ENCODE data around the gene CC2D2A.

Gene CC2D2A

GRCh38 chr4:15469402-15470127 is at the start of gene CC2D2A:
Gene CC2D2A (plus strand): TSS chr4:15469882. CDS start chr4:15475933, 6,051 bp downstream.
- Mint-ChIP-seq H3K4me3 (peak within 1 kb of the TSS; percentile 42), H3K9me3 (ENCODE audit: low read depth) (no peaks in the 10 kb centered on the region), H3K4me1 (ENCODE audit: low read depth) (peaks cover 16% of the 10 kb centered on the region), H3K27ac (no peak within 1 kb of the TSS), H3K27me3 (peaks cover 3% of the 10 kb centered on the region), H3K36me3 (peaks cover 2% of the 10 kb centered on the region)

- Mint-ChIP-seq H3K4me3 (no peak overlapping the region), H3K27ac (no peak overlapping the region), H3K36me3 (peaks cover 3% of the 10 kb centered on the region), H3K4me1 (ENCODE audit: low read depth) (no peaks in the 10 kb centered on the region), H3K27me3 (no peaks in the 10 kb centered on the region), H3K9me3 (ENCODE audit: low read depth) (peaks cover 4% of the 10 kb centered on the region)
These were observed 49.0 kb upstream of the CC2D2A start for GRCh38 chr4:15420642-15421041.

DNA sequence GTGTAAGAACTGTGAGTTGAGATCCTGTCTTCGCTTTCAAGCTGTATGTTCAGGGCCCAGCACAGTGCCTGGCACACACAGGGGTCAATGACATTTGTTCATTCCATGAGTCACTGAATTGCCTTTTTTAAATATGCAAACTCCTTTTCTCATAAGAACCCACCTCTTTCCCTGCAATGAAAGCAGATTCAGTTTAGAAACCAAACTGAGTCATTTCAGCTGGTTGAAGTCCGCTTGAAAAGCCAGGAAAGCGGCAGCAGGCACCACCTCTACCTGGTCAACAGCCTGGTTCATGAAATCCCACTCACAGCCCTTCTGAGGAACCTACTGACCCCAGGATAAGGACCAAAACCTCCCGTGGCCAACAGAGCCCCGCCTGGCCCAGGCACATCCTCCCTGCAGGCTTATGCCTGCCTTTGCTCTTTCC is 46.4 kb upstream of the CC2D2A start:
- no peaks in the 10 kb centered on the region for H3K4me1 Mint-ChIP-seq (ENCODE audit: low read depth)
- H3K27ac Mint-ChIP-seq = no peak overlapping the region
- no peaks in the 10 kb centered on the region for H3K27me3 Mint-ChIP-seq
- H3K4me3 Mint-ChIP-seq = no peak overlapping the region
- no peaks in the 10 kb centered on the region for H3K36me3 Mint-ChIP-seq
- no peaks in the 10 kb centered on the region for H3K9me3 Mint-ChIP-seq (ENCODE audit: low read depth)

DNA sequence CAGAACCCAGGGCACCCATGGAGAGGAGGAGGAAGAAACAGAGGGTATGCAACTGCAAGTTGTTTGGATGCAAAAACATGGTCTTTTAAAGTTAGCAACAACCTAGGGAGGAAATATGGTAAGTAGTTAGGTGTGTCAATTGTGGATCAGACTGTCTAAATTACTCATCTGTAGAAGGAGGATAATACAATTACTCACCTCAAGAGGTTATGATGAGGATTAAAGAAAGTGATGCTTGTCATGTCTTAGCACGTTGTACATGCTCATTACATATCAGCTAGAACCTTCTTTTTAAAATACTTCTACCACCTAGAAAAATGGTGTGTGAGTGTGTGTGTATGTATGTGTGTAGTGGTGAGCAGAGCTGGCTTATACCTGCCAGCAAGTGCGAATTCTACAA is 44.2 kb upstream of the CC2D2A start:
- Mint-ChIP-seq H3K4me1 (ENCODE audit: low read depth) (no peaks in the 10 kb centered on the region), H3K36me3 (peaks cover 2% of the 10 kb centered on the region), H3K4me3 (no peak overlapping the region), H3K9me3 (ENCODE audit: low read depth) (no peaks in the 10 kb centered on the region), H3K27me3 (no peaks in the 10 kb centered on the region), H3K27ac (no peak overlapping the region)

- H3K27me3 Mint-ChIP-seq = no peaks in the 10 kb centered on the region
- no peak overlapping the region for H3K4me3 Mint-ChIP-seq
- peaks cover 5% of the 10 kb centered on the region for H3K36me3 Mint-ChIP-seq
- peaks cover 5% of the 10 kb centered on the region for H3K9me3 Mint-ChIP-seq (ENCODE audit: low read depth)
- H3K27ac Mint-ChIP-seq = no peak overlapping the region
- no peaks in the 10 kb centered on the region for H3K4me1 Mint-ChIP-seq (ENCODE audit: low read depth)
These were observed 42.5 kb upstream of the CC2D2A start for GRCh38 chr4:15427161-15427560.

DNA sequence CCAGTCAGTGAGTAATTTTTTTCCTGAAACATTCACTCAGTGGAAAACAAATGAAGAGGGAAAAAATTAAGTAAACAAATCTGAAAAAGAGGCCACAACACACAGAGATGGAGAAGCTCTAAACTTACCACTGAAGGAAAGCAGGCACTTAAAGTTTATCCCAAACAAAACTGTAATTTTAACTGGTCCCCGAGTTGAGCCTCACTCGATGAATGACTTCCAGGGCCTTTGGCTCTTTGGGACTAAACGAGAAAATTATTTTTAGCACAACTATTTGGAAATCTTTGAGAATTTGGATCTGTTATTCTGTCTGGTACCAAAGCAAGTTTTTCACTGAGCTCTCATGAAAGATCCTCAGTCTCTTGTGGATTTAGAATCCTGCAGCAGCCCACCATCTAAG is 42.0 kb upstream of the CC2D2A start, which contains the start of gene C1QTNF7:
Gene C1QTNF7, plus strand, starts transcription at position 333 of the 400 bp plus-strand sequence. CDS start 7,711 bp downstream, outside the sequence.
- H3K36me3 Mint-ChIP-seq = peaks cover 5% of the 10 kb centered on the region
- H3K4me3 Mint-ChIP-seq = no peak within 1 kb of the TSS
- peaks cover 5% of the 10 kb centered on the region for H3K9me3 Mint-ChIP-seq (ENCODE audit: low read depth)
- no peaks in the 10 kb centered on the region for H3K27me3 Mint-ChIP-seq
- H3K27ac Mint-ChIP-seq = no peak within 1 kb of the TSS
- no peaks in the 10 kb centered on the region for H3K4me1 Mint-ChIP-seq (ENCODE audit: low read depth)

DNA sequence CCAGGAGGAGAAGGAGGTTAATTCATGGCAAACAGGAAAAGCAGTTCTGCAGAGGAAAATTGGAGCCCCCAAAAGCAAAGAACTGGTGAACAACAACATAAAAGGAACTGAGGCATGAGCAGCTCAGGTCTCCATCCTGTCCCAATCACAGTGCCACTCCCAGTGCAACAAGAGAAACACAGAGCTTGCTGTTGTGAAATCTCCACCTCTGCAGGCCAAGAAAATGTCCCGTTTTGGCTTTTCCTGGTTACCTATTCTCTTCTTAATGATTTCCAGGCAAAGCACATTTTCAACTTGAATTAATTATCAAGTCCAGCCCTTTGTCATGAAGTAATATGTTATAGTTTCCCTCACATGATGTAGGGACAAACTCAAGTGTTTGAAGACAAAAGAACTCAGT is 41.1 kb upstream of the CC2D2A start:
- no peaks in the 10 kb centered on the region for H3K4me1 Mint-ChIP-seq (ENCODE audit: low read depth)
- H3K27me3 Mint-ChIP-seq = no peaks in the 10 kb centered on the region
- H3K4me3 Mint-ChIP-seq = no peak overlapping the region
- H3K9me3 Mint-ChIP-seq (ENCODE audit: low read depth) = peaks cover 5% of the 10 kb centered on the region
- no peak overlapping the region for H3K27ac Mint-ChIP-seq
- peaks cover 5% of the 10 kb centered on the region for H3K36me3 Mint-ChIP-seq

- H3K4me1 Mint-ChIP-seq (ENCODE audit: low read depth) = no peaks in the 10 kb centered on the region
- no peak overlapping the region for H3K4me3 Mint-ChIP-seq
- H3K27me3 Mint-ChIP-seq = no peaks in the 10 kb centered on the region
- peaks cover 7% of the 10 kb centered on the region for H3K36me3 Mint-ChIP-seq
- no peak overlapping the region for H3K27ac Mint-ChIP-seq
- peaks cover 5% of the 10 kb centered on the region for H3K9me3 Mint-ChIP-seq (ENCODE audit: low read depth)
These were observed 35.6 kb upstream of the CC2D2A start for GRCh38 chr4:15434091-15434490.

GRCh38 chr4:15434676-15435075 is 35.0 kb upstream of the CC2D2A start:
- Mint-ChIP-seq H3K9me3 (ENCODE audit: low read depth) (peaks cover 5% of the 10 kb centered on the region), H3K4me1 (ENCODE audit: low read depth) (no peaks in the 10 kb centered on the region), H3K27me3 (no peaks in the 10 kb centered on the region), H3K36me3 (peaks cover 5% of the 10 kb centered on the region), H3K27ac (no peak overlapping the region), H3K4me3 (no peak overlapping the region)

DNA sequence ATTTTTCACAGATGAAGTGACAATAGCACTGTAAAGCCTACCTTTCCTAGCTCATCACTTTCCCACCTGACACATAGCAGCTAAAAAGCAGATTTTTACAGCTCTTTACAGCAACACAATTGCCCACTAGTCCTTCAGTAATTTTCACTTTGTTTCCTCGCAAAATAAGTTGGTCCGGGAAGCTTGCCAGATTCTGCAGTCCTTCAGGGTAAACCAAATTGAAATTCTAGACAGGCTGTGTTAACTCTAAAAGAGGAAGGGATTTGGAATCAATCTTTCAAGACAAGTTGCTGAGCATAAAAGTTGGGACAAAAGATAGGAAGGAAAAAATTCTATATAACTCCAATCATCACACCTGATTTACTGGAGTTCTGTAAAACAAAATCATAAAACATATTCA is 33.2 kb upstream of the CC2D2A start:
- H3K27ac Mint-ChIP-seq = no peak overlapping the region
- H3K36me3 Mint-ChIP-seq = peaks cover 5% of the 10 kb centered on the region
- no peaks in the 10 kb centered on the region for H3K27me3 Mint-ChIP-seq
- no peaks in the 10 kb centered on the region for H3K4me1 Mint-ChIP-seq (ENCODE audit: low read depth)
- H3K9me3 Mint-ChIP-seq (ENCODE audit: low read depth) = peaks cover 5% of the 10 kb centered on the region
- no peak overlapping the region for H3K4me3 Mint-ChIP-seq

- Mint-ChIP-seq H3K9me3 (ENCODE audit: low read depth) (no peaks in the 10 kb centered on the region), H3K27ac (no peak overlapping the region), H3K27me3 (no peaks in the 10 kb centered on the region), H3K4me1 (ENCODE audit: low read depth) (no peaks in the 10 kb centered on the region), H3K4me3 (no peak overlapping the region), H3K36me3 (peaks cover 4% of the 10 kb centered on the region)
These were observed 30.6 kb upstream of the CC2D2A start for GRCh38 chr4:15438939-15439524.

- Mint-ChIP-seq H3K27ac (no peak overlapping the region), H3K27me3 (no peaks in the 10 kb centered on the region)
These were observed 26.1 kb upstream of the CC2D2A start for GRCh38 chr4:15443371-15444160.

DNA sequence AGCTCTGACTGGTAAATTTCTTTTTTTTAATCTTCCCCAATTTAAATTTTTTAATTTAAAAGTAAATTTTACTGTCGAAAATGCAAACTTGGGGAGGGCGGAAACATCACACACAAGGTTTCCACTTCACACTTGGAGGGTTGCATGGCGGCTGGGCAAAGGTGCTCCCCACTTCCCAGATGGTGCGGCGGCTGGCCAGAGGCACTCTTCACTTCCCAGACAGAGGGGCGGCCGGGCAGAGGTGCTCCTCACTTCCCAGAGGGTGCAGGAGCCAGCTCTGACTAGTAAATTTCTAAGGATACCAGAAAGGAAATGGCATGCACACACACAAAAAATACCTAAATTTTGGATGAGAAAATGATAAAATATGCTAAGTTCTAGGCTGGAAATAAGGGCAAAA is 25.4 kb upstream of the CC2D2A start:
- Mint-ChIP-seq H3K36me3 (peaks cover 5% of the 10 kb centered on the region), H3K4me1 (ENCODE audit: low read depth) (peaks cover 6% of the 10 kb centered on the region), H3K4me3 (no peak overlapping the region), H3K9me3 (ENCODE audit: low read depth) (no peaks in the 10 kb centered on the region), H3K27me3 (no peaks in the 10 kb centered on the region), H3K27ac (no peak overlapping the region)

More at GRCh38 chr4:15443371-15444160, 26.1 kb upstream of the CC2D2A start:
- Mint-ChIP-seq H3K9me3 (ENCODE audit: low read depth) (no peaks in the 10 kb centered on the region), H3K4me3 (no peak overlapping the region), H3K36me3 (peaks cover 5% of the 10 kb centered on the region), H3K4me1 (ENCODE audit: low read depth) (peaks cover 6% of the 10 kb centered on the region)

- Mint-ChIP-seq H3K4me1 (ENCODE audit: low read depth) (peaks cover 6% of the 10 kb centered on the region), H3K9me3 (ENCODE audit: low read depth) (no peaks in the 10 kb centered on the region), H3K4me3 (no peak overlapping the region), H3K27me3 (no peaks in the 10 kb centered on the region), H3K27ac (no peak overlapping the region), H3K36me3 (peaks cover 5% of the 10 kb centered on the region)
These were observed 24.7 kb upstream of the CC2D2A start for GRCh38 chr4:15444879-15445547.

All from activated naive CD8-positive, alpha-beta T cell (primary cell).